ENCODE results near the gene RASA2. TPM values are rescaled to one million over a fixed set of nuclear protein-coding genes. Genes with fewer than 3 reads are reported as not detected.

RASA2 gene
- total RNA-seq, 1 donor from 2014 or later: 35.9 TPM

- DNase-seq (ENCODE audit: low spot score in 2 of 2) (no peak), FAIRE-seq (no peak)
These were observed 174.7 kb downstream of the RASA2 start for GRCh38 chr3:141661229-141662196.

DNA sequence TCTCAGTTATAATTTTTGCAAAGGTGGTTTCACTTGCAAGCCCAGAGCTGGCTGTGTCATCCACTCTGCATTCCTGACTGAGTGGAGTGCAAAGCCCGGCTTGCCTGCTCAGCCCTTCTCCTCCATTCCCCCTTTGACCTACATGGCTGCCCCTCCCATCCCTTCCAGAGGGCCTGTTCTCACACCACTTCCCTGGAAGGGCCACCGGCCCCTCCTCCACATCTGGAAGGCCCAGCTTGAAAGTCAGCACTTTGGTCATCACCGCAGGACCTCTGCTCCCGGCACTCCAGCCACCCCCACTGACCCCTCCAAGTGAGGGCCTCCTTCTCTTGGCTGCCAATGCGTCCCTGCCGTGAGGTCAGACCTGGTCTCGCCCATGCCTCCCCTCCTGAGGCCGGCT is 177.2 kb downstream of the RASA2 start:
- DNase-seq (ENCODE audit: low spot score in 2 of 2) (no peak), FAIRE-seq (no peak)

Other genes starting within 250 kb of the RASA2 start
- 149 TPM for gene ZBTB38, start 118.5 kb upstream of the RASA2 start, total RNA-seq

Data from frontal cortex (tissue), 4 donors.